Right lobe of liver (tissue), 6 donors: ENCODE data around the gene IL19. TPM values are rescaled to one million over a fixed set of nuclear protein-coding genes. Genes with fewer than 3 reads are reported as not detected.

Experiments
- ATAC-seq, 4 donors: fragments of 200-7000 bp; cut with Tn5 transposase; one replicate each; pipeline ENCODE4 v1.9.1; 2020; ENCODE audit warnings: mild to moderate bottlenecking in 4 of 4, moderate library complexity in 4 of 4
- DNase-seq, 3 donors: peaks; one replicate each; pipeline ENCODE4 v3.0.0-alpha.2; 2020
- H3K27ac ChIP-seq, 3 donors: fragments of 200-600 bp; one replicate each; pipeline ENCODE4 v1.8.0; 2022
- H3K27me3 ChIP-seq, 2 donors: fragments of 200-600 bp; one replicate each; pipeline ENCODE4 v1.8.0; 2022
- H3K36me3 ChIP-seq, 4 donors: fragments of 200-600 bp; sonication (generic) in 1 of 4; one replicate each; pipeline versions ENCODE4 v1.5.1 to v1.8.0; 2017 to 2022; ENCODE audit warnings: control low read depth in 1 of 4
- H3K4me1 ChIP-seq, 4 donors: fragments of 200-600 bp; sonication (generic) in 1 of 4; one replicate each; pipeline versions ENCODE4 v1.5.1 to v1.8.0; 2017 to 2022; ENCODE audit warnings: control low read depth in 1 of 4
- H3K4me3 ChIP-seq, 3 donors: fragments of 200-600 bp; one replicate each; pipeline ENCODE4 v1.8.0; 2022
- H3K9me3 ChIP-seq, 4 donors: fragments of 200-600 bp; sonication (generic) in 1 of 4; one replicate each; pipeline versions ENCODE4 v1.5.1 to v1.8.0; 2017 to 2022; ENCODE audit warnings: control low read depth in 1 of 4
- CTCF ChIP-seq, 4 donors: fragments of 200-600 bp in 3 of 4; fragments of 450-650 bp in 1 of 4; IDR thresholded peaks; one replicate each; pipeline versions ENCODE4 v1.5.1 to v1.8.0; 2016 to 2022; ENCODE audit warnings: antibody characterized with exemption in 4 of 4, mild to moderate bottlenecking in 2 of 4
- POLR2A ChIP-seq: fragments of 450-650 bp; IDR thresholded peaks from one replicate; pipeline ENCODE4 v1.6.1; 2017; ENCODE audit warnings: antibody characterized with exemption, mild to moderate bottlenecking
- WGBS: methylation state at CpG from one replicate; pipeline ENCODE4 v1.1.6; 2018; ENCODE audit warnings: low coverage, low lambda C conversion rate; ENCODE audit not compliant: insufficient coverage; ENCODE audit errors: missing lambda C conversion rate; 5-methylcytosine and 5-hydroxymethylcytosine counted together
- intact Hi-C, 2 donors: fragments of 100-400 bp; cut with DNase I; formaldehyde crosslinking; loops; one replicate each; pipeline versions ENCODE4 v1.11.2 to v1.14.1; 2022
- total RNA-seq, 6 experiments: library from RNA; depleted of rRNA in 2 of 6; stranded (reverse); fragments of >200 nt in 2 of 6; fragmentation: NEBNext Ultra II Directional in 3 of 6; extraction: Animal tissue kit (Norgen Biotek cat#: 25700) in 3 of 6; gene quantifications; one replicate each; pipeline versions ENCODE4 v1.1.0 to v1.2.4, GENCODE V29; 2016 to 2023
- donor health status: DM: no; HTN: yes; CAD: no.
- donor health status: DM: no; HTN: no; CAD: no.
- donor health status: DM: no; HTN: no; CAD: no.
- donor health status: DM: no; HTN: yes; CAD: no.
- donor health status: DM: no; HTN: yes; CAD: no.

IL19 gene
- total RNA-seq, 6 experiments from 2014 or later: not detected

- peaks cover 0 to 7% (median 0%) of the 10 kb centered on the region in 4 donors for H3K4me1 ChIP-seq
- TF ChIP-seq CTCF (IDR thresholded peaks at IDR 0.05): no peak
- ATAC-seq (no peak), DNase-seq (no peak)
- H3K4me3 ChIP-seq: no peak overlapping the region
- 81% methylated on average over 3 of the region's 3 CpGs for WGBS
- no peaks in the 10 kb centered on the region for H3K27me3 ChIP-seq
- intact Hi-C loops: no loop called here
- no peaks in the 10 kb centered on the region for H3K36me3 ChIP-seq
- no peak overlapping the region for H3K27ac ChIP-seq
- no peaks in the 10 kb centered on the region for H3K9me3 ChIP-seq
Observed at GRCh38 chr1:206885341-206886060, 114.9 kb downstream of the IL19 start.

GRCh38 chr1:206886831-206887230, 116.3 kb downstream of the IL19 start:
- Histone ChIP-seq H3K9me3 (no peaks in the 10 kb centered on the region), H3K27ac (no peak overlapping the region), H3K27me3 (no peaks in the 10 kb centered on the region), H3K4me1 (peaks cover 0 to 11% (median 0%) of the 10 kb centered on the region in 4 donors), H3K4me3 (no peak overlapping the region), H3K36me3 (no peaks in the 10 kb centered on the region)
- TF ChIP-seq POLR2A: no peak
- no peak for TF ChIP-seq CTCF (IDR thresholded peaks at IDR 0.05)
- DNase-seq (no peak), ATAC-seq (no peak)
- intact Hi-C loops: no loop called here
- WGBS: 100% methylated on average over 1 of the region's 1 CpG

DNA sequence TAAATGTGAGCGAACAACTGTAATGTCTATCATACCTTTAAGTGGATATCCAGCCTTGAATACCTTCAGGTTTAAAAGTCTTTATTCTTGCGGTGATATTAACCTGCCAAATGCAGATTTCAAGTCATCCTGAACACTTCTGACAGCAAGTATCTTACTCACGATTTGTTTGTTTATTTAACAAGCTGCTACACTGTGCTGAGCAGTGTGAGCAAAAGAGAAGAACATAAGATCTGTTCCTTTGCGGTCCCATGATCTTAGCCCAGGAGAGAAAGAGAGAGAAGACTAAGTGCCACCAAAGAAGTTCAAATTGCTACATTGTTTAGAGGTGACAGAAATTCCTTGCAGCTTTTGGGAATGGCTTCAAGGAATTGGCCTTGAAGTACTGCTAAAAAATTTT, 117.1 kb downstream of the IL19 start:
- intact Hi-C loops: no loop called here
- H3K27me3 ChIP-seq: no peaks in the 10 kb centered on the region
- H3K9me3 ChIP-seq: no peaks in the 10 kb centered on the region
- no peak overlapping the region for H3K27ac ChIP-seq
- no peak for DNase-seq
- ATAC-seq: no peak
- H3K4me3 ChIP-seq: no peak overlapping the region
- no peak for TF ChIP-seq POLR2A
- TF ChIP-seq CTCF (IDR thresholded peaks at IDR 0.05): no peak
- no peaks in the 10 kb centered on the region for H3K36me3 ChIP-seq
- H3K4me1 ChIP-seq: peaks cover 0 to 11% (median 0%) of the 10 kb centered on the region in 4 donors
- 63% methylated on average over 3 of the region's 4 CpGs for WGBS

DNA sequence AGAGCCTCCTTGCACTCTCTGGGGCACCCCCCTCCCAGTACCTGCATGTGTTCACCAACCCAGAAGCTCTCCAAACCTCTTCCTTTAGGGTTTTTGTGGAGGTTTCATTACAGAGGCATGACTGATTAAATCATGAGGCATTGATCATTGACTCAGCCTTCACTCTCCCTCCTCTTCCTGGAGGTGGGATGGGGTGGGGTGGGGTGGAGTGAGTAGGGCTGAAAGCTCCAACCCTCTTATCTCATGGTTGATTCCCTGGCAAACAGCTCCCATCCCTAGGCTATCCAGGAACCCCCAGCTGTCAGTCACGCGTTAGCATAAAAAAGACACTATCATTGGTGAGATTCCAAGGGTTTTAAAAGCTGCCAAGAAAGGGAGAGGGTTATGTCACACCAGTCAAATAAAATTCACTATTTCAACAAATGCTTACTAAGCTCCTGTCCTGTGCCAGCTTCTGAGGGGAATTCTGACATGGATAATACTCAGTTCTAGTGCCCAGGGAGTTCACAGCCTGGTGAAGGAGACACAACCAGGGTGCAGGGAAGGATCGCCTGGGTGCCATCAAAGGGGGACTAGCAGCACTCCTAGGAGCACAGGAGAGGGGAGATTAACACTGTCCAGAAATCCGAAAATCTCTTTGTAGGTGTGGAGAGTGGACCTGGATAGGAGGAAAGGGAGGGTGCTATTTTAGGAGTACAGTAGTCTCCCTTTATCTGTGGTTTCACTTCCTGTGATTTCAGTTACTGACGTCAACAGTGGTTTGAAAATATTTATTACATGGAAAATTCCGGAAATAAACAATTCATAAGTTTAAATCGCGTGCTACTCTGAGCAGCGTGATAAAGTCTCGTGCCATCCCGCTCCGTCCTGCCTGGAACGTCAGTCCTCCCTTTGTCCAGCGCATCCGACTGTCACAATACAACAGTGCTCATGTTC, 119.8 kb downstream of the IL19 start:
- Histone ChIP-seq H3K27me3 (no peaks in the 10 kb centered on the region), H3K4me3 (no peak overlapping the region), H3K4me1 (peaks cover 0 to 13% (median 0%) of the 10 kb centered on the region in 4 donors), H3K36me3 (no peaks in the 10 kb centered on the region), H3K27ac (peak overlapping the region; percentile 9 to 26 (median 23)), H3K9me3 (no peaks in the 10 kb centered on the region)
- TF ChIP-seq CTCF (IDR thresholded peaks at IDR 0.05): no peak
- TF ChIP-seq POLR2A: no peak
- DNase-seq (peak in 2 of 3 donors; percentile 58 to 61), ATAC-seq (peak; percentile 84 to 90 (median 87))
- WGBS: 37% methylated on average over 15 of the region's 15 CpGs
- intact Hi-C loops: no loop called here
